ENCODE results near the gene TMEM205. TPM values are rescaled to one million over a fixed set of nuclear protein-coding genes. Genes with fewer than 3 reads are reported as not detected.
"Not testable (repeated sequence)": the region's sequence is repeated elsewhere in the genome, so short reads cannot be mapped to it uniquely, and the experiment has no call there.

The TMEM205 gene
- total RNA-seq, 4 donors from 2014 or later: 80.1 to 173 (median 129) TPM

DNA sequence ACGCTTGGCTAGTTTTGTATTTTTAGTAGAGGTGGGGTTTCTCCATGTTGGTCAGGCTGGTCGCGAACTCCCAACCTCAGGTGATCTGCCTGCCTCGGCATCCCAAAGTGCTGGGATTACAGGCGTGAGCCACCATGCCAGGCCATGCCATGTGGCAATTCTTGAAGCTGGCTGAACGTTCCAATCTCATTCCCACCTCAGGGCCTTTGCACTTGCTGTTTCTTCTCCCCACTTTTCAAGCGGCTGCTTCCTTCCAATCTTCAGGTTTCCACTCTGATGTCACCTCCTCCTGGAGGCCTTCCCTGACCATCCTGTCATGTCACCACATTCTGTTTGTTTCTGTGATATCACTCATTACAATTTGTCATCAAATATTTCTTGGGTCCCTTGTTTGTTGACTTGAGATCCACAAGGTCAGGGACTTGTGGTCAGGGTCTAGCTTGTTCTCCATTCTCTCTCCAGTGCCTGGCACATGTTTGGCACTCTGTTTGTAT, 33.8 kb upstream of the TMEM205 start:
- H3K27me3 ChIP-seq: peaks cover 0 to 30% (median 2%) of the 10 kb centered on the region in 4 donors

GRCh38 chr19:11379269-11379845, 33.3 kb upstream of the TMEM205 start:
- intact Hi-C loops (cut with DNase I); H3K27ac ChIP-seq; DNase-seq; H3K36me3 ChIP-seq; H3K9me3 ChIP-seq; H3K4me3 ChIP-seq: not testable (repeated sequence)
- 75 to 90% methylated on average over 10 to 14 of the region's 14 CpGs for WGBS, 2 donors
- Histone ChIP-seq H3K27me3 (peaks cover 0 to 30% (median 2%) of the 10 kb centered on the region in 4 donors), H3K4me1 (peaks cover 39 to 84% (median 69%) of the 10 kb centered on the region in 3 donors)

More for the DNA sequence above, 33.8 kb upstream of the TMEM205 start:
- peak overlapping the region in 1 of 4 donors; percentile 86 for H3K27ac ChIP-seq
- WGBS, 2 donors: 91 to 95% methylated on average over 5 to 7 of the region's 7 CpGs
- TF ChIP-seq, protein P1, sequence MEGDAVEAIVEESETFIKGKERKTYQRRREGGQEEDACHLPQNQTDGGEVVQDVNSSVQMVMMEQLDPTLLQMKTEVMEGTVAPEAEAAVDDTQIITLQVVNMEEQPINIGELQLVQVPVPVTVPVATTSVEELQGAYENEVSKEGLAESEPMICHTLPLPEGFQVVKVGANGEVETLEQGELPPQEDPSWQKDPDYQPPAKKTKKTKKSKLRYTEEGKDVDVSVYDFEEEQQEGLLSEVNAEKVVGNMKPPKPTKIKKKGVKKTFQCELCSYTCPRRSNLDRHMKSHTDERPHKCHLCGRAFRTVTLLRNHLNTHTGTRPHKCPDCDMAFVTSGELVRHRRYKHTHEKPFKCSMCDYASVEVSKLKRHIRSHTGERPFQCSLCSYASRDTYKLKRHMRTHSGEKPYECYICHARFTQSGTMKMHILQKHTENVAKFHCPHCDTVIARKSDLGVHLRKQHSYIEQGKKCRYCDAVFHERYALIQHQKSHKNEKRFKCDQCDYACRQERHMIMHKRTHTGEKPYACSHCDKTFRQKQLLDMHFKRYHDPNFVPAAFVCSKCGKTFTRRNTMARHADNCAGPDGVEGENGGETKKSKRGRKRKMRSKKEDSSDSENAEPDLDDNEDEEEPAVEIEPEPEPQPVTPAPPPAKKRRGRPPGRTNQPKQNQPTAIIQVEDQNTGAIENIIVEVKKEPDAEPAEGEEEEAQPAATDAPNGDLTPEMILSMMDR (IDR thresholded peaks at IDR 0.05): no peak
- no peak for TF ChIP-seq POLR2A (IDR thresholded peaks at IDR 0.05)
- H3K4me3 ChIP-seq: peak overlapping the region in 1 of 4 donors; percentile 84
- DNase-seq: no peak
- peaks cover 39 to 85% (median 69%) of the 10 kb centered on the region in 3 donors for H3K4me1 ChIP-seq
- no peaks in the 10 kb centered on the region for H3K36me3 ChIP-seq
- no peaks in the 10 kb centered on the region for H3K9me3 ChIP-seq
- intact Hi-C loops (cut with DNase I): loop anchor here (5.0 kb wide), 1 partner anchor 83 kb away; the partner anchor contains the start of gene TSPAN16

DNA sequence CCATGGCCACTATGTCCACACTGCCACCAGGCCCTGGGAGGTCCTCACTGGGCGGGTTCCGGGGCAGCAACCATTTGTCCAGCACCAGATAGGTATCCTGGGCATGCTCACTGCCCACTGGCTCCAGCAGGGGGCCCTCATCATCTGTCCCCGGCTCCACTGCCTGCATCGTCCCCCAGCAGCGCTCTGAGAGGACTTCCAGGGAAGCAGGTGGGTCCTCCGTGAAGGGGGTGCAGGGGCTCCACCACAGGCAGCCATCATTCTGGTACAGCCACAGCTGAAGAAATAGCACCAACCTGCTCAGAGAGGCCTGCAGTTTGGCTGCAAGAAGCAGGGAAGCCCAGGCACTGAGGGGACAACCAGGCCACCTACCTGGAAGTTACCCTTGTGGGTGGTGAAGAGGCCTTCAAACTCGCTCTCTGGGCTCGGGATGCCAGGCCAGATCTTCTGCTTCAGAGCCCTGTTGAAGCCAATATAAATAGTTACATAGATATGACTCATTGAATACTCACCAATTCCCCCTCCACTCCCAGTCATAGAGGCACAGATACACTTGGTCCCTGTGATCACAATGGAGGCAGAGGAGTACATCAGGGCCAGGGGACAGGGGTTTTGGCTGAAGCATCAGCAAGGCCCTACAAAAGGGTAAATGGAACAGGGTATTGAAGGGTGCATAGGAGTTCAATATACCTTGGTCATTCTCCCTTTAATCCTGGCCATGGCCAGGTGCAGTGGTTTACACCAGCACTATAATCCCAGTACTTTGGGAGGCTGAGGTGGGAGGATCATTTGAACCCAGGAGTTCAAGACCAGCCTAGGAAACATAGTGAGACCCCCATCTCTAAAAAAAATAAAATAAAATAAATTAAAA, 32.5 kb upstream of the TMEM205 start:
- WGBS, 2 donors: 20% methylated on average over 1 to 2 of the region's 8 CpGs
- Histone ChIP-seq H3K27ac (peak overlapping the region; percentile 21 to 73 (median 55)), H3K4me1 (peaks cover 41 to 84% (median 69%) of the 10 kb centered on the region in 3 donors), H3K36me3 (no peaks in the 10 kb centered on the region), H3K9me3 (no peaks in the 10 kb centered on the region), H3K27me3 (peaks cover 0 to 21% (median 2%) of the 10 kb centered on the region in 4 donors), H3K4me3 (no peak overlapping the region)
- TF ChIP-seq, protein P1 (IDR thresholded peaks at IDR 0.05): peak in 5 of 6 experiments; percentile 11 to 48 (median 31)
- TF ChIP-seq POLR2A (IDR thresholded peaks at IDR 0.05): no peak
- intact Hi-C loops (cut with DNase I): no loop called here
- DNase-seq: no peak

DNA sequence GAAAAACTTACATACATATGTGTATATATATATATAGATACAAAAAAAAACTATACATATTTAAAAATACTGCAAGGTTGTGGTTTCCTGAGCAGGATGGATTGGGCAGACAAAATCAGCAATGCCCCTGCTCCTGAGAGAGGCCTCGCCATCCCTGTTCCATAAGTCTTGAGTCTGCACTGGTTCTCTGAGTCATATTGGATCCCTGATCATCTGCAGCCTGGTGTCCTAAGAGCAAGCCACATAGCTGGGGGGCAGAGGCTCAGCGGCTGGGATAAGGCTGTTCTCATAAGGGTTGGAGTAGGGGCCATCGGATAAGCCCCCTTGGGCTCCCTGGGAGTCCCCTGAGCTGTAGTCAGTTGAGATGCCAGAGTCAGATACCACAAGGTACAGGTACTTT, 31.7 kb upstream of the TMEM205 start:
- peak overlapping the region; percentile 42 to 73 (median 55) for H3K27ac ChIP-seq
- H3K4me1 ChIP-seq: peaks cover 35 to 78% (median 61%) of the 10 kb centered on the region in 3 donors
- no peak for DNase-seq
- peaks cover 0 to 13% (median 1%) of the 10 kb centered on the region in 4 donors for H3K27me3 ChIP-seq
- intact Hi-C loops (cut with DNase I): no loop called here
- no peaks in the 10 kb centered on the region for H3K9me3 ChIP-seq
- H3K36me3 ChIP-seq: no peaks in the 10 kb centered on the region
- 68 to 78% methylated on average over 2 to 3 of the region's 3 CpGs for WGBS, 2 donors
- no peak for TF ChIP-seq POLR2A (IDR thresholded peaks at IDR 0.05)
- TF ChIP-seq, protein P1 (IDR thresholded peaks at IDR 0.05): no peak
- H3K4me3 ChIP-seq: no peak overlapping the region

DNA sequence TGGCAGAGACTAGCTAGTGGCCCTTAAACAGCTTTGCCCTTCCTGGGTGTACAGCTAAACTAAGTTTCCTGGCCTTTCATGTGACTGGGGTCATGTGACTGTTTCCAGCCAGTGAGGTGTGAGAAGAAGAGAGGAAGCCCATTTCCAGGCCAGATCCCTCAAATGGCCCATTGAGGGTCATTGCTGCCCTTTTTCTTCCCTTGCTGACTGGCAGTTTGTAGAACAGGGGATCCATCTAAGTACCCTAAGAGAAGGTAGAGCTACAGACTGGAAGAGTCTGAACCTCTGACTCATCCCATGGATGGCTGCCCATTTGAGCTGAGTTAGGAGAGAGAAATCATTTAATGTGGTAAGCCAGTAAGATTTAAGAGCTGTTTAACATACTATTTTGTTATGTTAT, 31.2 kb upstream of the TMEM205 start:
- Histone ChIP-seq H3K27me3 (peaks cover 0 to 8% (median 0%) of the 10 kb centered on the region in 4 donors), H3K27ac (peak overlapping the region; percentile 44 to 73 (median 62)), H3K4me3 (no peak overlapping the region), H3K36me3 (no peaks in the 10 kb centered on the region), H3K4me1 (peaks cover 34 to 73% (median 56%) of the 10 kb centered on the region in 3 donors), H3K9me3 (no peaks in the 10 kb centered on the region)
- no peak for DNase-seq
- intact Hi-C loops (cut with DNase I): no loop called here
- TF ChIP-seq, protein P1 (IDR thresholded peaks at IDR 0.05): no peak
- no peak for TF ChIP-seq POLR2A (IDR thresholded peaks at IDR 0.05)
